CD4-positive, alpha-beta T cell treated with Interleukin-12 subunit alpha and Interleukin-12 subunit beta, for 1 hour (primary cell): Measurements from ENCODE around the gene LAMP1.
"Not testable (repeated sequence)": the region's sequence is repeated elsewhere in the genome, so short reads cannot be mapped to it uniquely, and the experiment has no call there.

Experiments
- DNase-seq: peaks from one replicate; pipeline ENCODE4 v3.0.0-alpha.2; 2020

Gene LAMP1

GRCh38 chr13:113327766-113328471 lies 30.9 kb downstream of the LAMP1 start:
- DNase-seq: no peak

- DNase-seq: no peak
These were observed 31.8 kb downstream of the LAMP1 start for GRCh38 chr13:113328851-113329250.

GRCh38 chr13:113329656-113330312 lies 32.7 kb downstream of the LAMP1 start:
- DNase-seq: no peak

- DNase-seq: no peak
These were observed 35.6 kb downstream of the LAMP1 start for GRCh38 chr13:113332615-113333014.

GRCh38 chr13:113333076-113333475 lies 36.0 kb downstream of the LAMP1 start:
- no peak for DNase-seq

- no peak for DNase-seq
These were observed 40.5 kb downstream of the LAMP1 start for GRCh38 chr13:113337556-113337955.

GRCh38 chr13:113337976-113338375 lies 40.9 kb downstream of the LAMP1 start:
- DNase-seq: no peak

- DNase-seq: no peak
These were observed 41.4 kb downstream of the LAMP1 start for GRCh38 chr13:113338451-113338850.

- DNase-seq: no peak
These were observed 46.0 kb downstream of the LAMP1 start for GRCh38 chr13:113342820-113343691.

- DNase-seq: no peak
These were observed 46.6 kb downstream of the LAMP1 start for GRCh38 chr13:113343692-113343968.

GRCh38 chr13:113345486-113345885 lies 48.4 kb downstream of the LAMP1 start:
- DNase-seq: no peak

GRCh38 chr13:113347736-113348225 lies 50.7 kb downstream of the LAMP1 start:
- DNase-seq: not testable (repeated sequence)

GRCh38 chr13:113348591-113348990 lies 51.6 kb downstream of the LAMP1 start:
- no peak for DNase-seq

GRCh38 chr13:113349050-113349449 lies 52.0 kb downstream of the LAMP1 start:
- no peak for DNase-seq

- DNase-seq: no peak
These were observed 52.5 kb downstream of the LAMP1 start for GRCh38 chr13:113349491-113349890.

- no peak for DNase-seq
These were observed 53.3 kb downstream of the LAMP1 start for GRCh38 chr13:113350065-113350937.

- no peak for DNase-seq
These were observed 53.9 kb downstream of the LAMP1 start for GRCh38 chr13:113350938-113351335.

- no peak for DNase-seq
These were observed 54.5 kb downstream of the LAMP1 start for GRCh38 chr13:113351514-113352026.

- no peak for DNase-seq
These were observed 56.2 kb downstream of the LAMP1 start for GRCh38 chr13:113353254-113353653.

GRCh38 chr13:113354831-113355610 lies 58.0 kb downstream of the LAMP1 start:
- no peak for DNase-seq

- no peak for DNase-seq
These were observed 58.6 kb downstream of the LAMP1 start for GRCh38 chr13:113355621-113356020.

GRCh38 chr13:113356596-113356995 lies 59.6 kb downstream of the LAMP1 start:
- no peak for DNase-seq
